Measurements from ENCODE around the gene EPHB3.

EPHB3 gene

DNA sequence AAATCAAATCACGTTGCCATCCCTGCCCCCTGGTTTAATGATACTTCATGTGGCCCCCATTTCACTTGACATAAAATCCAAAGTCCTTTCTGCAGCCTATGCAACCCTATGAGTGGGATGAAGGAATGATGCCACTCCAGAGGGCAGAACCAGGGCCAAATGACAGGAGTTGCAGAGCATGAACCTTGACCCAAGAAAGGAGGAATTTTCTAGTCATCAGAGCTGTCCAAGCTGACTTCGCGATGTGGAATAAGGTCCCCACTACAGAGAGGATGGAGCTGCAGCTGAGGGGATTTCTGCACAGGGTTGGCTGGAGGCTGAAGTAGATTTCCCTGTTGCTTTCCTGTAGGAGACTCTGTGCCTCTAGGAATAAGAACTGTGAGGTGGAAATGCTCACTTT is 15.8 kb upstream of the EPHB3 start:
- H3K4me3 ChIP-seq (ENCODE audit: low read depth, low read length): no peak overlapping the region
- TF ChIP-seq, protein P1, sequence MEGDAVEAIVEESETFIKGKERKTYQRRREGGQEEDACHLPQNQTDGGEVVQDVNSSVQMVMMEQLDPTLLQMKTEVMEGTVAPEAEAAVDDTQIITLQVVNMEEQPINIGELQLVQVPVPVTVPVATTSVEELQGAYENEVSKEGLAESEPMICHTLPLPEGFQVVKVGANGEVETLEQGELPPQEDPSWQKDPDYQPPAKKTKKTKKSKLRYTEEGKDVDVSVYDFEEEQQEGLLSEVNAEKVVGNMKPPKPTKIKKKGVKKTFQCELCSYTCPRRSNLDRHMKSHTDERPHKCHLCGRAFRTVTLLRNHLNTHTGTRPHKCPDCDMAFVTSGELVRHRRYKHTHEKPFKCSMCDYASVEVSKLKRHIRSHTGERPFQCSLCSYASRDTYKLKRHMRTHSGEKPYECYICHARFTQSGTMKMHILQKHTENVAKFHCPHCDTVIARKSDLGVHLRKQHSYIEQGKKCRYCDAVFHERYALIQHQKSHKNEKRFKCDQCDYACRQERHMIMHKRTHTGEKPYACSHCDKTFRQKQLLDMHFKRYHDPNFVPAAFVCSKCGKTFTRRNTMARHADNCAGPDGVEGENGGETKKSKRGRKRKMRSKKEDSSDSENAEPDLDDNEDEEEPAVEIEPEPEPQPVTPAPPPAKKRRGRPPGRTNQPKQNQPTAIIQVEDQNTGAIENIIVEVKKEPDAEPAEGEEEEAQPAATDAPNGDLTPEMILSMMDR (IDR thresholded peaks at IDR 0.05; ENCODE audit: low read depth, low read length): no peak
- no peak for TF ChIP-seq MYC (IDR thresholded peaks at IDR 0.05; ENCODE audit: low read depth, low read length)
- TF ChIP-seq, protein P2, sequence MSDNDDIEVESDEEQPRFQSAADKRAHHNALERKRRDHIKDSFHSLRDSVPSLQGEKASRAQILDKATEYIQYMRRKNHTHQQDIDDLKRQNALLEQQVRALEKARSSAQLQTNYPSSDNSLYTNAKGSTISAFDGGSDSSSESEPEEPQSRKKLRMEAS (IDR thresholded peaks at IDR 0.05; ENCODE audit: low read depth, low read length): no peak
- no peak for TF ChIP-seq POLR2A (IDR thresholded peaks at IDR 0.05; ENCODE audit: extremely low read depth, insufficient read length)
- no peak for DNase-seq (ENCODE audit: low read depth)

DNA sequence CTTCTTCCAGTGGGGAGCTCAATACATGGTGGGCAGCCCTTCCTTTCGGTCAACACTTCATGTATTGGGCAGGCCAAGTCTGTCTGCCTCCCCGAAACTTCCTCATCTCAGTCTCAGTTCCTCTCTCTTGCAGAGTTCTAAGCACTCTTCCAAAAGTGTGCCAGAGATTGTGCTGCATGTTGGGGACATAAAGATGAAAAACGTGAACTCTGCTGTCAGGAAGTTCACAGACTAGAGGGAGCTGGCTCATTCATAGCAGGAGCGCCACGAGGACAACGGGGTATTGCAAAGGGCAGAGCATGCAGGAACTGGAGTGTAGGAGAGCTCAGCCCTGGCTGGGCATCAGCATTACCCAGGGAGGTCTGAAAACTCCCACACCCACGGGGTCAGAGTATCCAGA is 15.3 kb upstream of the EPHB3 start:
- TF ChIP-seq POLR2A (IDR thresholded peaks at IDR 0.05; ENCODE audit: extremely low read depth, insufficient read length) (no peak), MYC (IDR thresholded peaks at IDR 0.05; ENCODE audit: low read depth, low read length) (no peak)
- TF ChIP-seq, protein P2 (IDR thresholded peaks at IDR 0.05; ENCODE audit: low read depth, low read length): no peak
- TF ChIP-seq, protein P1 (IDR thresholded peaks at IDR 0.05; ENCODE audit: low read depth, low read length): no peak
- peak; percentile 48 for DNase-seq (ENCODE audit: low read depth)
- H3K4me3 ChIP-seq (ENCODE audit: low read depth, low read length): no peak overlapping the region

DNA sequence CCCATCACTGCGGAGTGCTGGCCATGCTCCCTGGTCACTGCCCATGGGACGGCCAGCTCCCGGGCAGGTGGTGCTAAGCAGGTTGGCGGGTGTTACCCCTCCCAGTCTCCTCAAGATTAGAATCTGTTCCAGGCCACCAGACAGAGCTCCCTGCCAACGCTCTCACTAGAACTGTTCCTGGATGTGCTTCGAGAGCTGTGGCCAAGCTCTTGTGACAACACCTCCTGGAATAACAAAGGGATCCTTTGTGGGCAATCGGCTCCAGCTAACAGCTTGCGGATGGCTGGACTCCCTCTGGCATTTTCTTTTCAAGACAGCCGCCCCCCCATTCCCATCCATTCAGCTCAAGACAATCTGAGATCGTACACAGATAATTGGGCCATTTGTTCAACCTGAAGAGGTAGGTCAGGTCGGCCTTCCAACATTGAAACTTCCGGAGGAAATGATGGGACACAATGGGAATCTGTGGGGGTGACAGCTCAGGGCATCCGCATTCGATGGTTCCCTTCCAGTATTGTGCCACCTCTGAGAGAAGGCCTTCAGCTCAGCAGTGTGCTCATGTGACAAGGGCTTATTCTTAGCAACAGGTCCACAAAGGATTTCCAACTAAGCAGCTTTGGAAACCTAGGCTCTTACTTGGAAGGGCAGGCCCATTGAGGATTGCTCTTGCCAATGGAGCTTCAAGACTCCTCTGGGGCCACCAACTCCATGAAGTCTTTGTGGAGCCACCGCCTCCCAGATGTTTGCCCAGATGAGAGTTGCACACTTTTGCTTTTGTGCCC is 11.6 kb upstream of the EPHB3 start:
- no peak overlapping the region for H3K4me3 ChIP-seq (ENCODE audit: low read depth, low read length)
- no peak for TF ChIP-seq POLR2A (IDR thresholded peaks at IDR 0.05; ENCODE audit: extremely low read depth, insufficient read length)
- TF ChIP-seq, protein P2 (IDR thresholded peaks at IDR 0.05; ENCODE audit: low read depth, low read length): no peak
- TF ChIP-seq, protein P1 (IDR thresholded peaks at IDR 0.05; ENCODE audit: low read depth, low read length): no peak
- DNase-seq (ENCODE audit: low read depth): no peak

DNA sequence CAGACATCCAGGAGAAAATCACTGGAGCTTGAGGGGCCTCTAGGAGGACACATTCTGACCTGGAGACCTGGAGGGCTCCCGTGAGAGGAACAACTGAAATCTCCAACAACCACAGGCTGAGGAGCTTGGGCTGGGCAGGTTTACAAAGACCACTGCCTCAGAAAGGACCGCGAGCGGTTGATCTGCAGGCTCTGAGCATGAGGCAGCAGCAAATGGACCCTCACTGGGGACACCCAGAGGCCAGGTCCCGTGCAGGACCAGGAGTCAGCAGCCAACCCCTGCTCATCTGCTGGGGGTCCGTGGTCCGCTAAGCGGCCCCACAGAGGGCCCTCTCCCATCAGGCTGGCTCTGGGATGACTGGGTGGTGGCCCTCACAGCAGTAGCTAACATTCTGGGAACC is 10.5 kb upstream of the EPHB3 start:
- no peak overlapping the region for H3K4me3 ChIP-seq (ENCODE audit: low read depth, low read length)
- TF ChIP-seq MYC (IDR thresholded peaks at IDR 0.05; ENCODE audit: low read depth, low read length): no peak
- no peak for TF ChIP-seq POLR2A (IDR thresholded peaks at IDR 0.05; ENCODE audit: extremely low read depth, insufficient read length)
- no peak for DNase-seq (ENCODE audit: low read depth)

DNA sequence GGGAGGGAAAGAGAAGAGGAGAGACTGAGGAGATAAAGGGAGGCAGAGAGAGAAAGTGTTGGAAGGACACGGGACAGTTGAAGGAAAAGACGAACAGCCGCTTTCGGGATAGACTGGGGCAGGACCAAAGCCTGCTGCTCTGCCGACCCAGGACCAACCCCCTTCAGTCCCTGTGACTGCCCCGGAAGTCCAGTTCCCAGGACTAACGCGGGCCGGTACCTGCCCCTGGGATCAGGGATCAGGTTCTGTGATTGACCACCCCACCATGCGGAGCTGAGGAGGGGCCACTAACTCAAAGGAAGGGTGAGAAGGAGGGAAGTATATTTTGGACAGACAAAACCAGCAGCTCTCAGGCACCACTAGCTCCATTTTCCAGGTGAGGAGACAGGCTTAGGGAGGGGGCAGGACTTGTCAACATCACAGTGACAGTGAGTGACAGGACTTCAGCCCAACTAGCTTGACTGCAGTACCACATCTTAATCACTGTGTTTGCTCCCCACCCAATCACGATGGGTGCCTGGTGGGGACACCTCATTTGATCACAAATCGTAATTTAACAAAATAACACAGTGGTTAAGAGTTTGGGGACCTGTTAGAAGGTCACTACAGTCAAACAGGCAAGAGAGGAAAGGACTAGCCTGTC is 9.8 kb upstream of the EPHB3 start:
- no peak overlapping the region for H3K4me3 ChIP-seq (ENCODE audit: low read depth, low read length)
- TF ChIP-seq POLR2A (IDR thresholded peaks at IDR 0.05; ENCODE audit: extremely low read depth, insufficient read length): no peak
- TF ChIP-seq, protein P1 (IDR thresholded peaks at IDR 0.05; ENCODE audit: low read depth, low read length): no peak
- no peak for DNase-seq (ENCODE audit: low read depth)

DNA sequence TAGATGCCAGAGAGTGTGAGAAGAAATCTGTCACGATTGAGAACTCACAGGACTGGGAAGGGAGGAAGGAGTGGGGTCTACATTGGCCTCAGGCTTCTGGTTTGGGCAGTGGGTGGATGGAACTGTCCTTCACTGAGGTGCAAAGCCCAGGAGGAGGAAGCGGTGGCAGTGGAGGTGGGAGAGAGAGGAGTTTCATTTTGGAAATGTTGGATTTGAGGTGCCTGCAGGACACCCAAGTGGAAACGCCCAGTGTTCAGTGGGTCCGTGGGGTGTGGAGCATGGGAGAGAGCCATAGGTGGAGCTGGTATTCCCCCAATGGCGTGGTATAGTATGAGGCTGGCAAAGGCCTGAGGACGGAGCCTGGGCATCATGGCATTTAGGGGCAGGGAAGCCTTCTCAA is 9.3 kb upstream of the EPHB3 start:
- DNase-seq (ENCODE audit: low read depth): no peak
- no peak overlapping the region for H3K4me3 ChIP-seq (ENCODE audit: low read depth, low read length)
- TF ChIP-seq, protein P2 (IDR thresholded peaks at IDR 0.05; ENCODE audit: low read depth, low read length): no peak
- TF ChIP-seq, protein P1 (IDR thresholded peaks at IDR 0.05; ENCODE audit: low read depth, low read length): no peak
- TF ChIP-seq MYC (IDR thresholded peaks at IDR 0.05; ENCODE audit: low read depth, low read length): no peak
- no peak for TF ChIP-seq POLR2A (IDR thresholded peaks at IDR 0.05; ENCODE audit: extremely low read depth, insufficient read length)

Data from NB4 (cell line).